Epithelial cell of esophagus (primary cell): ENCODE data around the gene RDH8.

Source experiments
- DNase-seq: peaks from one replicate; pipeline ENCODE4 v3.0.0; 2010; ENCODE audit warnings: low read depth
- H3K4me3 ChIP-seq: 2 replicates; pipeline ENCODE4 v1.5.1; 2011; ENCODE audit warnings: mild to moderate bottlenecking, low read length, control low read depth
- CTCF ChIP-seq: IDR thresholded peaks from 2 replicates; pipeline ENCODE4 v1.5.1; 2011; ENCODE audit warnings: low read depth, mild to moderate bottlenecking, low read length, control low read depth, inconsistent platforms; ENCODE audit not compliant: insufficient read depth; ENCODE audit errors: missing control alignments

Gene RDH8

GRCh38 chr19:10045371-10045770, 32.1 kb downstream of the RDH8 start:
- no peak for DNase-seq
- no peak for TF ChIP-seq CTCF
- H3K4me3 ChIP-seq, result no peak overlapping the region

GRCh38 chr19:10049626-10050025, 36.3 kb downstream of the RDH8 start:
- no peak for DNase-seq
- no peak for TF ChIP-seq CTCF
- H3K4me3 ChIP-seq, result no peak overlapping the region

- DNase-seq, result no peak
- no peak for TF ChIP-seq CTCF
- no peak overlapping the region for H3K4me3 ChIP-seq
These were observed 39.5 kb downstream of the RDH8 start for GRCh38 chr19:10052602-10053360.

- TF ChIP-seq CTCF, result no peak
- H3K4me3 ChIP-seq, result no peak overlapping the region
- no peak for DNase-seq
These were observed 48.5 kb downstream of the RDH8 start for GRCh38 chr19:10061717-10062310.

GRCh38 chr19:10068205-10068604, 54.9 kb downstream of the RDH8 start:
- no peak for DNase-seq
- H3K4me3 ChIP-seq, result no peak overlapping the region
- no peak for TF ChIP-seq CTCF

- H3K4me3 ChIP-seq, result no peak overlapping the region
- TF ChIP-seq CTCF, result no peak
- DNase-seq, result peak; percentile 40
These were observed 55.8 kb downstream of the RDH8 start for GRCh38 chr19:10069046-10069445.
